Lung (tissue), 12 donors: ENCODE results near the gene NOC2L. TPM values are rescaled to one million over a fixed set of nuclear protein-coding genes. Genes with fewer than 3 reads are reported as not detected.
"Not testable (repeated sequence)": the region's sequence is repeated elsewhere in the genome, so short reads cannot be mapped to it uniquely, and the experiment has no call there.

Experiments used
- ATAC-seq: fragments of 200-7000 bp; cut with Tn5 transposase; one replicate; pipeline ENCODE4 v1.9.1; 2020; ENCODE audit warnings: moderate number of reproducible peaks; ENCODE audit not compliant: insufficient read depth, low FRiP score
- DNase-seq, 3 donors: peaks; one replicate each; pipeline ENCODE4 v3.0.0-alpha.2; 2013 to 2017
- H3K27ac ChIP-seq, 2 donors: one replicate each; pipeline ENCODE4 v1.5.1; 2013; ENCODE audit warnings: mild to moderate bottlenecking in 2 of 2, moderate library complexity in 2 of 2, control low read depth in 1 of 2, inconsistent platforms in 1 of 2, low read depth in 1 of 2, low read length in 1 of 2
- H3K27me3 ChIP-seq, 3 donors: one replicate each; pipeline ENCODE4 v1.5.1; 2013; ENCODE audit warnings: low read length in 2 of 3; ENCODE audit not compliant: control insufficient read depth in 3 of 3, insufficient read depth in 3 of 3
- H3K36me3 ChIP-seq, 4 donors: one replicate each; pipeline ENCODE4 v1.5.1; 2013; ENCODE audit warnings: low read length in 4 of 4, mild to moderate bottlenecking in 1 of 4, moderate library complexity in 1 of 4; ENCODE audit not compliant: control insufficient read depth in 4 of 4, insufficient read depth in 4 of 4
- H3K4me1 ChIP-seq, 5 donors: one replicate each; pipeline ENCODE4 v1.5.1; 2013; ENCODE audit warnings: low read length in 5 of 5, mild to moderate bottlenecking in 2 of 5, moderate library complexity in 1 of 5; ENCODE audit not compliant: control insufficient read depth in 5 of 5, insufficient read depth in 5 of 5
- H3K4me3 ChIP-seq: one replicate; pipeline ENCODE4 v1.5.1; 2013; ENCODE audit warnings: mild to moderate bottlenecking, control low read depth, moderate library complexity
- H3K9ac ChIP-seq, 2 donors: one replicate each; pipeline ENCODE4 v1.5.1; 2013; ENCODE audit warnings: low read length in 2 of 2, control low read depth in 1 of 2; ENCODE audit not compliant: insufficient read depth in 1 of 2
- H3K9me3 ChIP-seq, 4 donors: one replicate each; pipeline ENCODE4 v1.5.1; 2013; ENCODE audit warnings: low read length in 3 of 4, mild to moderate bottlenecking in 1 of 4, moderate library complexity in 1 of 4; ENCODE audit not compliant: control insufficient read depth in 4 of 4, insufficient read depth in 3 of 4
- CTCF ChIP-seq: IDR thresholded peaks from 2 replicates; pipeline ENCODE4 v1.5.1; 2012; ENCODE audit warnings: mild to moderate bottlenecking; ENCODE audit errors: control extremely low read depth, extremely low read depth
- WGBS, 2 donors: extraction: QIAGEN DNeasy Blood & Tissue Kit; methylation state at CpG; one replicate each; pipeline ENCODE4 v1.1.7; 2013; 5-methylcytosine and 5-hydroxymethylcytosine counted together
- polyA plus RNA-seq, 2 donors: library from polyadenylated mRNA; stranded (reverse); fragments of 200-250 nt; gene quantifications; one replicate each; pipeline ENCODE4 v1.2.1, GENCODE V29; 2013
- total RNA-seq, 2 donors: library from RNA; depleted of rRNA in 1 of 2; stranded (reverse); fragments of >200 nt in 1 of 2; gene quantifications; one replicate each; pipeline ENCODE4 v1.2.1, GENCODE V29; 2014 to 2021
- donor health status: control.
- donor health status: control.
- donor health status: Bipolar disorder and iron deficiency.
- donor health status: healthy.
- donor health status: DM: yes; HTN: yes; CAD: no.

Gene NOC2L
- total and polyA plus RNA-seq, 4 donors, result 39.0 to 86.6 (median 67.7) TPM

DNA sequence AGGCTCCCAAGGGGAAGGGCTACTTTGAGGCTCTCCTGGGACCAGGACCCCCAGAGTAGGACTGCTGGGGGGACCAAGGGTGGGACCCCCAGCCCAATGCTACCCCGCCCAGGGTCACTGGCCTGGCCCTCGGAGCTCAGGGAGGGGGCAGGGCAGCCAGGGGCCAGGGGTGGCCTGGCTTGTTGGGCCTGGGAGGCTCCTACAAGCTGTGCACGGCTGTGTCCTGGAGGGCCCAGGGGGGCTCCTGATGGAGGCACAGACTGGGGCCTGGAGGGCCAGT lies 38.6 kb upstream of the NOC2L start:
- DNase-seq (no peak), ATAC-seq (no peak)
- H3K27me3 ChIP-seq, result peaks cover 0 to 12% (median 0%) of the 10 kb centered on the region in 3 donors
- H3K4me3 ChIP-seq, result no peak overlapping the region
- 52 to 80% methylated on average over 3 of the region's 3 CpGs for WGBS, 2 donors
- no peak overlapping the region for H3K27ac ChIP-seq
- peaks cover 0 to 16% (median 7%) of the 10 kb centered on the region in 5 donors for H3K4me1 ChIP-seq
- no peaks in the 10 kb centered on the region for H3K36me3 ChIP-seq
- TF ChIP-seq CTCF, result no peak
- H3K9me3 ChIP-seq, result peaks cover 0 to 5% (median under 1%) of the 10 kb centered on the region in 4 donors
- no peak overlapping the region for H3K9ac ChIP-seq

GRCh38 chr1:996851-997712 lies 38.0 kb upstream of the NOC2L start:
- peaks cover 0 to 12% (median 0%) of the 10 kb centered on the region in 3 donors for H3K27me3 ChIP-seq
- no peak for DNase-seq

DNA sequence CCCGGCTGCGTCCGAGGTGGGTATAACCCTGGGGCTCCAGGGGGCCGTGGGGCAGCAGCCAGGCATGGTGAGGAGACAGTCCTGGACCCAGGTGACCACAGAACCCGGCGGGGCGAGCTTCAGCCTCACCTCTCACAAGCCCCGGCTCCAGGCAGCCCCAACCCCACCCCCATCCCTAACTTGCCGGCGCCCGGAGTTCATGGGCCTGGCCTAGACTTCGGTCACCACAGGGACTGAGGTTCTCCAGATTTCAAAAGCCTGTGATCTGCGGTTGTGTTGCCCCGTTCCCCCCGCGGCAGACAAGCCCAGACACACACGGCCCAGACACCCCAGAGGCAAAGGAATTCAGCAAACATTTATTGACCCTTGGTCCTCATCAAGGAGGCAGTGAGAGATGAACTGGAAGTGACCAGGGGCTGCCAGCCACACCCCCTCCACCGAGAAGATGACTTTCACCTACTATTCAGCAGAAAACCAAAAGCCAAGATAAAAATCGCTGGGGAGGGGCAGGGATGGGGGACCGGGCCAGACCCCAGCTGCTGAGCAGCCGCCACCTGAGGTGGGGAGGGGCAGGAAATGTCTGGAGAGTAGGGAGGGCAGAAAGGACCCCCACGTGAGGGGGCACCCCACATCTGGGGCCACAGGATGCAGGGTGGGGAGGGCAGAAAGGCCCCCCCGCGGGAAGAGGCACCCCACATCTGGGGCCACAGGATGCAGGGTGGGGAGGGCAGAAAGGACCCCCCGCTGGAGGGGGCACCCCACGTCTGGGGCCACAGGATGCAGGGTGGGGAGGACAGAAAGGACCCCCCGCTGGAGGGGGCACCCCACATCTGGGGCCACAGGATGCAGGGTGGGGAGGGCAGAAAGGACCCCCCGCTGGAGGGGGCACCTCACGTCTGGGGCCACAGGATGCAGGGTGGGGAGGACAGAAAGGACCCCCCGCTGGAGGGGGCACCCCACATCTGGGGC lies 36.9 kb upstream of the NOC2L start:
- peaks cover 0 to 12% (median 0%) of the 10 kb centered on the region in 3 donors for H3K27me3 ChIP-seq
- no peak overlapping the region for H3K27ac ChIP-seq
- no peak overlapping the region for H3K4me3 ChIP-seq
- no peaks in the 10 kb centered on the region for H3K36me3 ChIP-seq
- ATAC-seq, result no peak
- H3K9me3 ChIP-seq, result peaks cover 0 to 6% (median 3%) of the 10 kb centered on the region in 4 donors
- no peak for TF ChIP-seq CTCF
- 28 to 32% methylated on average over 29 to 30 of the region's 30 CpGs for WGBS, 2 donors
- H3K9ac ChIP-seq, result no peak overlapping the region
- H3K4me1 ChIP-seq, result peaks cover 0 to 15% (median 7%) of the 10 kb centered on the region in 5 donors
- DNase-seq, result no peak

More at GRCh38 chr1:996851-997712, 38.0 kb upstream of the NOC2L start:
- WGBS, 2 donors, result 64 to 67% methylated on average over 17 to 24 of the region's 24 CpGs
- Histone ChIP-seq H3K4me3 (no peak overlapping the region), H3K9ac (no peak overlapping the region), H3K9me3 (peaks cover 0 to 6% (median 1%) of the 10 kb centered on the region in 4 donors), H3K27ac (no peak overlapping the region), H3K4me1 (peaks cover 0 to 16% (median 7%) of the 10 kb centered on the region in 5 donors), H3K36me3 (no peaks in the 10 kb centered on the region)
- no peak for TF ChIP-seq CTCF
- ATAC-seq, result no peak

DNA sequence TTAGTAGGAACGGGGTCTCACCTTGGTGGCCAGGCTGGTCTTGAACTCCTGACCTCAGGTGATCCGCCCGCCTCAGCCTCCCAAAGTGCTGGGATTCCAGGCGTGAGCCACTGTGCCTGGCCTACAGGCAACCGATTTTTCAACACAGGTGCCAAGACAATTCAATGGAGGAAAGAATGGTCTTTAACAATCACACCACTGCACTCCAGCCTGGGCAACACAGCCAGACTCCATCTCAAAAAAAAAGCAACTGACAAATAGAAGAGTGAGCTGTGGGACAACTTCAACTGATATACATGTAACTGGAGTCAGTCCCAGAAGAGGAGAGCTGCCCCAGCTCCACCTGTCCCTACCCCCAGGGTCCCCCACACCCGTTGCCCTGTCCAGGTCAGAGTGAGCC lies 35.5 kb upstream of the NOC2L start:
- not testable (repeated sequence) for DNase-seq, ATAC-seq, H3K9ac ChIP-seq, H3K4me3 ChIP-seq, H3K36me3 ChIP-seq, H3K9me3 ChIP-seq, H3K27ac ChIP-seq
- Histone ChIP-seq H3K4me1 (peaks cover 0 to 14% (median 7%) of the 10 kb centered on the region in 5 donors), H3K27me3 (peaks cover 0 to 12% (median 0%) of the 10 kb centered on the region in 3 donors)
- 86 to 89% methylated on average over 6 of the region's 6 CpGs for WGBS, 2 donors
